Measurements from ENCODE around the gene MFRP.

Gene MFRP

DNA sequence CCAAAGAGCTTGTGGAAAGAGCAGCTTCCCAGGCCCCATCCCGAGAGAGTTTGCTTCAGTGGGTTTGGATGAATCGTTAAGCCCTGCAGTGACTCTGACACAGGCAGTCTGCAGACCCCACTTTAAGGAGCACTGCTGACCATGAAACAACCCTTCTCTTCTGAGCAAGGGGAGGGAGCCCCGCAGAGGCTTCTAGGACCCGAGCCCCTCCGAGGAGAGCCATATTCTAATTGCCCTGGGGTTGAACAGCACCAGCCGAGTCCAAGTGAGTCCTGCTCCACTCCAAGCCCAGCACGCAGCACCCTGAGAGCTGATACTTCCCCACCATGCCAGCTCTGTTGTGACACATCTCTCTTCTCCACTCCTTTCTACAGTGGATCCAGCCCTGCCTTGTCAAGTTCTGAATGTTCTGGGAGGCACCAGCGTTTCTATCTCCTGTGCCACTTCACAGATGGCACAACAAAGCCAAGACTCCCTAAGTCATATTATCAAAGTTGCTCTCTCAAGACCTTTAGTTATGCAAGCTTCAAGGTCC is 24.6 kb upstream of the MFRP start (continued):
- TF ChIP-seq, protein P1, sequence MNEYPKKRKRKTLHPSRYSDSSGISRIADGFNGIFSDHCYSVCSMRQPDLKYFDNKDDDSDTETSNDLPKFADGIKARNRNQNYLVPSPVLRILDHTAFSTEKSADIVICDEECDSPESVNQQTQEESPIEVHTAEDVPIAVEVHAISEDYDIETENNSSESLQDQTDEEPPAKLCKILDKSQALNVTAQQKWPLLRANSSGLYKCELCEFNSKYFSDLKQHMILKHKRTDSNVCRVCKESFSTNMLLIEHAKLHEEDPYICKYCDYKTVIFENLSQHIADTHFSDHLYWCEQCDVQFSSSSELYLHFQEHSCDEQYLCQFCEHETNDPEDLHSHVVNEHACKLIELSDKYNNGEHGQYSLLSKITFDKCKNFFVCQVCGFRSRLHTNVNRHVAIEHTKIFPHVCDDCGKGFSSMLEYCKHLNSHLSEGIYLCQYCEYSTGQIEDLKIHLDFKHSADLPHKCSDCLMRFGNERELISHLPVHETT (tag by site-specific recombination; IDR thresholded peaks at IDR 0.05), result no peak
- TF ChIP-seq, protein P2, sequence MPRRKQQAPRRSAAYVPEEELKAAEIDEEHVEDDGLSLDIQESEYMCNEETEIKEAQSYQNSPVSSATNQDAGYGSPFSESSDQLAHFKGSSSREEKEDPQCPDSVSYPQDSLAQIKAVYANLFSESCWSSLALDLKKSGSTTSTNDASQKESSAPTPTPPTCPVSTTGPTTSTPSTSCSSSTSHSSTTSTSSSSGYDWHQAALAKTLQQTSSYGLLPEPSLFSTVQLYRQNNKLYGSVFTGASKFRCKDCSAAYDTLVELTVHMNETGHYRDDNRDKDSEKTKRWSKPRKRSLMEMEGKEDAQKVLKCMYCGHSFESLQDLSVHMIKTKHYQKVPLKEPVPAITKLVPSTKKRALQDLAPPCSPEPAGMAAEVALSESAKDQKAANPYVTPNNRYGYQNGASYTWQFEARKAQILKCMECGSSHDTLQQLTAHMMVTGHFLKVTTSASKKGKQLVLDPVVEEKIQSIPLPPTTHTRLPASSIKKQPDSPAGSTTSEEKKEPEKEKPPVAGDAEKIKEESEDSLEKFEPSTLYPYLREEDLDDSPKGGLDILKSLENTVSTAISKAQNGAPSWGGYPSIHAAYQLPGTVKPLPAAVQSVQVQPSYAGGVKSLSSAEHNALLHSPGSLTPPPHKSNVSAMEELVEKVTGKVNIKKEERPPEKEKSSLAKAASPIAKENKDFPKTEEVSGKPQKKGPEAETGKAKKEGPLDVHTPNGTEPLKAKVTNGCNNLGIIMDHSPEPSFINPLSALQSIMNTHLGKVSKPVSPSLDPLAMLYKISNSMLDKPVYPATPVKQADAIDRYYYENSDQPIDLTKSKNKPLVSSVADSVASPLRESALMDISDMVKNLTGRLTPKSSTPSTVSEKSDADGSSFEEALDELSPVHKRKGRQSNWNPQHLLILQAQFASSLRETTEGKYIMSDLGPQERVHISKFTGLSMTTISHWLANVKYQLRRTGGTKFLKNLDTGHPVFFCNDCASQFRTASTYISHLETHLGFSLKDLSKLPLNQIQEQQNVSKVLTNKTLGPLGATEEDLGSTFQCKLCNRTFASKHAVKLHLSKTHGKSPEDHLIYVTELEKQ (tag by site-specific recombination; IDR thresholded peaks at IDR 0.05; ENCODE audit: borderline replicate concordance), result no peak
- TF ChIP-seq, protein P3, sequence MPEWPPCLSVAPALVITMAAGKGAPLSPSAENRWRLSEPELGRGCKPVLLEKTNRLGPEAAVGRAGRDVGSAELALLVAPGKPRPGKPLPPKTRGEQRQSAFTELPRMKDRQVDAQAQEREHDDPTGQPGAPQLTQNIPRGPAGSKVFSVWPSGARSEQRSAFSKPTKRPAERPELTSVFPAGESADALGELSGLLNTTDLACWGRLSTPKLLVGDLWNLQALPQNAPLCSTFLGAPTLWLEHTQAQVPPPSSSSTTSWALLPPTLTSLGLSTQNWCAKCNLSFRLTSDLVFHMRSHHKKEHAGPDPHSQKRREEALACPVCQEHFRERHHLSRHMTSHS (tag by site-specific recombination; IDR thresholded peaks at IDR 0.05), result no peak
- TF ChIP-seq OSR2 (tag by site-specific recombination; IDR thresholded peaks at IDR 0.05), result no peak
- no peak for TF ChIP-seq SP3 (tag by site-specific recombination; IDR thresholded peaks at IDR 0.05)

DNA sequence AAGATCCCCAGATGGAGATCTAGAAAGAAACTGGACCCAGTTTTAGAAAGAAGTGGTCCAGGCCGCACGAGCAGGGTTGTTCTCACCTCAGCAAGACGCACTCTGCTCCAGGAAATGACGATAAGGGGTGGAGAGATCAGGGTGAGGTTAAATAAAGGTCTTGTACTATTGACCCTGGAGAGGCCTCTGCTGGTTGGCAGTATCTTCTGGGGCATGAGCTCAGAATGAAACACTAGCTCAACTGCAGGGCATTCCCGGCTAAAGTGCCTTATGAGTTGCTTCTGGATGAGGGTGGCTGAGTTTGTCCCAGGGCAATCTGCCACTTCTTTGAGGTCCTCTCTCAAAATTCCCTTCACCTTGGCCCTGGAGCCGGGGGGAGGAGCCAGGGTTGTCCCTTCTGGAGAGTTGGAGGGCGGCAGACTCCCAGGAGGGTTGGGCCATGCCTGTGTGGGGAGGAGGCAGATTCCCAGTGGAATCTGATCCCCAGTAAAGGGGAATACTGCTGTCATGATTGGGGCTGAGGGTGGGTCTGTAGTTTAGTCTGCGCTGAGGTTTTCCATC is 24.1 kb upstream of the MFRP start:
- CTCF ChIA-PET, result interaction anchor here (0.5 to 5.4 kb wide), 12 partner anchors 10 to 756 kb away, joined by 3 to 59 read pairs (median 4); partner anchors contain the start of genes C1QTNF5, CBL and USP2
- H3K9me3 ChIP-seq (ENCODE audit: control insufficient read depth, insufficient read depth, low read depth, low read length), result no peaks in the 10 kb centered on the region
- no peak overlapping the region for H3K27ac ChIP-seq (ENCODE audit: extremely low read depth, low read depth, low read length)
- H3K4me1 ChIP-seq (ENCODE audit: control insufficient read depth, insufficient read depth, low read length), result peaks cover 2% of the 10 kb centered on the region; the same call in 1 of the 2 replicates
- no peak overlapping the region for H3K4me3 ChIP-seq (ENCODE audit: low read depth, low read length)
- H3K36me3 ChIP-seq (ENCODE audit: control insufficient read depth in 2 of 2, insufficient read depth in 1 of 2, low read length in 2 of 2), result no peaks in the 10 kb centered on the region
- TF ChIP-seq ZNF223 (tag by site-specific recombination; IDR thresholded peaks at IDR 0.05), result no peak
- TF ChIP-seq, protein P4, sequence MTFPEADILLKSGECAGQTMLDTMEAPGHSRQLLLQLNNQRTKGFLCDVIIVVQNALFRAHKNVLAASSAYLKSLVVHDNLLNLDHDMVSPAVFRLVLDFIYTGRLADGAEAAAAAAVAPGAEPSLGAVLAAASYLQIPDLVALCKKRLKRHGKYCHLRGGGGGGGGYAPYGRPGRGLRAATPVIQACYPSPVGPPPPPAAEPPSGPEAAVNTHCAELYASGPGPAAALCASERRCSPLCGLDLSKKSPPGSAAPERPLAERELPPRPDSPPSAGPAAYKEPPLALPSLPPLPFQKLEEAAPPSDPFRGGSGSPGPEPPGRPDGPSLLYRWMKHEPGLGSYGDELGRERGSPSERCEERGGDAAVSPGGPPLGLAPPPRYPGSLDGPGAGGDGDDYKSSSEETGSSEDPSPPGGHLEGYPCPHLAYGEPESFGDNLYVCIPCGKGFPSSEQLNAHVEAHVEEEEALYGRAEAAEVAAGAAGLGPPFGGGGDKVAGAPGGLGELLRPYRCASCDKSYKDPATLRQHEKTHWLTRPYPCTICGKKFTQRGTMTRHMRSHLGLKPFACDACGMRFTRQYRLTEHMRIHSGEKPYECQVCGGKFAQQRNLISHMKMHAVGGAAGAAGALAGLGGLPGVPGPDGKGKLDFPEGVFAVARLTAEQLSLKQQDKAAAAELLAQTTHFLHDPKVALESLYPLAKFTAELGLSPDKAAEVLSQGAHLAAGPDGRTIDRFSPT (tag by site-specific recombination; IDR thresholded peaks at IDR 0.05), result no peak
- no peak for TF ChIP-seq ZNF16 (tag by site-specific recombination; IDR thresholded peaks at IDR 0.05; ENCODE audit: low read depth)
- no peak for TF ChIP-seq ZNF324 (tag by site-specific recombination; IDR thresholded peaks at IDR 0.05)
- TF ChIP-seq ZNF174 (tag by site-specific recombination; IDR thresholded peaks at IDR 0.05), result no peak
- no peak for TF ChIP-seq GLIS2 (tag by site-specific recombination; IDR thresholded peaks at IDR 0.05)
- TF ChIP-seq, protein P5, sequence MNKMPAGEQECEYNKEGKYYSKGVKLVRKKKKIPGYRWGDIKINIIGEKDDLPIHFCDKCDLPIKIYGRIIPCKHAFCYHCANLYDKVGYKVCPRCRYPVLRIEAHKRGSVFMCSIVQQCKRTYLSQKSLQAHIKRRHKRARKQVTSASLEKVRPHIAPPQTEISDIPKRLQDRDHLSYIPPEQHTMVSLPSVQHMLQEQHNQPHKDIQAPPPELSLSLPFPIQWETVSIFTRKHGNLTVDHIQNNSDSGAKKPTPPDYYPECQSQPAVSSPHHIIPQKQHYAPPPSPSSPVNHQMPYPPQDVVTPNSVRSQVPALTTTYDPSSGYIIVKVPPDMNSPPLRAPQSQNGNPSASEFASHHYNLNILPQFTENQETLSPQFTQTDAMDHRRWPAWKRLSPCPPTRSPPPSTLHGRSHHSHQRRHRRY (tag by site-specific recombination; IDR thresholded peaks at IDR 0.05), result no peak
- TF ChIP-seq ZNF701 (tag by site-specific recombination; IDR thresholded peaks at IDR 0.05), result no peak
- no peak for TF ChIP-seq ZNF768 (tag by site-specific recombination; IDR thresholded peaks at IDR 0.05)
- no peak for TF ChIP-seq ZNF654 (tag by site-specific recombination; IDR thresholded peaks at IDR 0.05; ENCODE audit: low read depth)
- no peak for TF ChIP-seq ZNF791 (tag by site-specific recombination; IDR thresholded peaks at IDR 0.05)
- TF ChIP-seq ZNF747 (tag by site-specific recombination; IDR thresholded peaks at IDR 0.05), result no peak
- no peak for TF ChIP-seq ZNF37A (tag by site-specific recombination; IDR thresholded peaks at IDR 0.05)
- no peak for TF ChIP-seq ZNF391 (tag by site-specific recombination; IDR thresholded peaks at IDR 0.05; ENCODE audit: borderline replicate concordance, low read depth)
- TF ChIP-seq KLF1 (tag by site-specific recombination; IDR thresholded peaks at IDR 0.05), result peak; percentile 97
- TF ChIP-seq MZF1 (tag by site-specific recombination; IDR thresholded peaks at IDR 0.05; ENCODE audit: borderline replicate concordance), result 0 out of 2 replicates have a peak, but pooled peaks have one; percentile 68
- no peak for TF ChIP-seq WT1 (tag by site-specific recombination; IDR thresholded peaks at IDR 0.05)
- POLR2A ChIA-PET, result interaction anchor here (0.9 to 1.5 kb wide), 3 partner anchors 10 to 276 kb away, joined by 3 to 4 read pairs (median 4); no protein-coding TSS in a partner anchor

All from HEK293 (cell line).